Naive B cell (primary cell): Measurements from ENCODE around the gene MMP15. TPM values are rescaled to one million over a fixed set of nuclear protein-coding genes. Genes with fewer than 3 reads are reported as not detected.
A peak's percentile ranks its signal among the peaks of the same experiment; 100 is the strongest.
"Not testable (repeated sequence)": the region's sequence is repeated elsewhere in the genome, so short reads cannot be mapped to it uniquely, and the experiment has no call there.

Experiments
- ATAC-seq, 2 donors: fragments of 150-1000 bp; cut with Tn5 transposase; 2 replicates each; pipeline ENCODE4 v1.10.0; 2021; ENCODE audit warnings: low read depth in 2 of 2, mild to moderate bottlenecking in 2 of 2, moderate library complexity in 2 of 2
- DNase-seq: peaks from one replicate; pipeline ENCODE4 v3.0.0; 2022
- H3K27ac Mint-ChIP-seq, 6 donors: one replicate each; pipeline ENCODE4 v1.8.0; 2020 to 2022; ENCODE audit warnings: mild to moderate bottlenecking in 6 of 6, mixed read lengths in 6 of 6, moderate library complexity in 5 of 6, inconsistent platforms in 2 of 6
- H3K27me3 Mint-ChIP-seq, 3 donors: one replicate each; pipeline ENCODE4 v1.8.0; 2021 to 2022; ENCODE audit warnings: mixed read lengths in 3 of 3, mild to moderate bottlenecking in 1 of 3
- H3K36me3 Mint-ChIP-seq, 2 donors: one replicate each; pipeline ENCODE4 v1.8.0; 2020 to 2022; ENCODE audit warnings: mixed read lengths in 2 of 2, inconsistent platforms in 1 of 2, mild to moderate bottlenecking in 1 of 2
- H3K4me1 Mint-ChIP-seq, 3 donors: one replicate each; pipeline ENCODE4 v1.8.0; 2020 to 2022; ENCODE audit warnings: mixed read lengths in 3 of 3, inconsistent platforms in 1 of 3, mild to moderate bottlenecking in 1 of 3, moderate library complexity in 1 of 3
- H3K4me3 Mint-ChIP-seq, 8 donors: one replicate each; pipeline ENCODE4 v1.8.0; 2020 to 2022; ENCODE audit warnings: mild to moderate bottlenecking in 8 of 8, mixed read lengths in 8 of 8, moderate library complexity in 8 of 8, inconsistent platforms in 2 of 8
- H3K9me3 Mint-ChIP-seq, 7 donors: one replicate each; pipeline ENCODE4 v1.8.0; 2020 to 2022; ENCODE audit warnings: mixed read lengths in 7 of 7, mild to moderate bottlenecking in 5 of 7, inconsistent platforms in 2 of 7, moderate library complexity in 1 of 7
- polyA plus RNA-seq, 6 donors: library from polyadenylated mRNA; unstranded; fragments of 300-500 nt; fragmentation: Illumina TruSeq; gene quantifications; one replicate each; pipeline ENCODE4 v1.2.3, GENCODE V29; 2021; ENCODE audit warnings: low read depth in 6 of 6

MMP15 gene
- polyA plus RNA-seq, 6 donors from 2014 or later, result not detected

DNA sequence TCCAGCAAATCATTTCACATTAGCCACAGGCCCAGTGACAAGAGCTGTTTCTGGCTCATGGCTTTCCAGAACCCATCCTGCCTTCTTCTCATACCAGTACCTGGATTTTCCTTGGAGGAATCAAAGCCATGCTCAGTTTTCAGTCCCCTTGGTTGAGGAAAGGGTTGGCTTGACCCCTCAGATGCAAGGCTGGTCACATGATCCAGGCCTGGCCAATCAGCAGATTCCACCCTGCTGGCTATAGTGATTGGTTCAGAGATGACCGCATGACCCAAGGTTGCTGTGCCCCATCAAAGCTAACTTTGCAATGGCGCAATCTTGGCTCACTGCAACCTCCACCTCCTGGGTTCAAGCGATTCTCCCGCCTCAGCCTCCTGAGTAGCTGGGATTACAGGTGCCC lies 45.0 kb downstream of the MMP15 start:
- no peaks in the 10 kb centered on the region for H3K4me1 Mint-ChIP-seq
- H3K36me3 Mint-ChIP-seq, result peaks cover 0 to 8% of the 10 kb centered on the region in 2 donors
- no peak for ATAC-seq
- peak overlapping the region in 1 of 8 donors; percentile 29 for H3K4me3 Mint-ChIP-seq
- peaks cover 0 to 6% (median 0%) of the 10 kb centered on the region in 3 donors for H3K27me3 Mint-ChIP-seq
- DNase-seq, result no peak
- no peak overlapping the region for H3K27ac Mint-ChIP-seq
- H3K9me3 Mint-ChIP-seq, result peaks cover 0 to 10% (median 3%) of the 10 kb centered on the region in 7 donors

DNA sequence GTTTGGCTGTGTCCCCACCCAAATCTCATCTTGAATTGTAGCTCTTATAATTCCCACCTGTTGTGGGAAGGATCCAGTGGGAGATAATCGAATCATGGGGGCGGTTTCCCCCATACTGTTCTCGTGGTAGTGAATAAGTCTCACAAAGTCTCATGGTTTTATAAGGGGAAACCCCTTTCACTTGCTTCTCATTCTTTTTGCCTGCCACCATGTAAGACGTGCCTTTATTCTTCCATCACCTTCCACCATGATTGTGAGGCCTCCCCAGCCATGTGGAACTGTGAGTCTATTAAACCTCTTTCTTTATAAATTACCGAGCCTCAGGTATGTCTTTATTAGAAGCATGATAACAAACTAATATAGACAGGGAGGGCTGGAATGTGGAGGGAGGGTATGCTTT lies 46.6 kb downstream of the MMP15 start:
- DNase-seq, H3K27me3 Mint-ChIP-seq, ATAC-seq, H3K4me1 Mint-ChIP-seq, H3K4me3 Mint-ChIP-seq: not testable (repeated sequence)
- H3K36me3 Mint-ChIP-seq, result peaks cover 0 to 18% of the 10 kb centered on the region in 2 donors
- H3K27ac Mint-ChIP-seq, result peak overlapping the region in 1 of 6 donors; percentile 65
- H3K9me3 Mint-ChIP-seq, result peaks cover 4 to 20% (median 9%) of the 10 kb centered on the region in 7 donors

DNA sequence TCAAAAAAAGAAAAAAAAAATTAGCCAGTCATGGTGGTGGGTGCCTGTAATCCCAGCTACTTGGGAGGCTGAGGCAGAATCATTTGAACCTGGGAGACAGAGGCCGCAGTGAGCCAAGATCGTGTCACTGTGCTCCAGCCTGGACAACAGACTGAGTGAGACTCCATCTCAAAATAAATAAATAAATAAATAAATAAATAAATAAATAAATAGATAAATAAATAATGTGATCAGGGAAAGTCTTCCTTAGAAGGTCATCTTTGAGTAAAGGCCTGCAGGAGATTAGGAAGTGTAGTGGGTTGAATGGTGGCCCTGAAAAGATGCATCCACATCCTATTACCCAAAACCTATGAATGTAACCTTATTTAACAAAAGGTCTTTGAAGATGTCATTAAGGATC lies 47.5 kb downstream of the MMP15 start:
- DNase-seq, H3K4me1 Mint-ChIP-seq, H3K27ac Mint-ChIP-seq, H3K27me3 Mint-ChIP-seq, ATAC-seq, H3K4me3 Mint-ChIP-seq: not testable (repeated sequence)
- Mint-ChIP-seq H3K36me3 (peaks cover 0 to 18% of the 10 kb centered on the region in 2 donors), H3K9me3 (peaks cover 4 to 20% (median 10%) of the 10 kb centered on the region in 7 donors)

DNA sequence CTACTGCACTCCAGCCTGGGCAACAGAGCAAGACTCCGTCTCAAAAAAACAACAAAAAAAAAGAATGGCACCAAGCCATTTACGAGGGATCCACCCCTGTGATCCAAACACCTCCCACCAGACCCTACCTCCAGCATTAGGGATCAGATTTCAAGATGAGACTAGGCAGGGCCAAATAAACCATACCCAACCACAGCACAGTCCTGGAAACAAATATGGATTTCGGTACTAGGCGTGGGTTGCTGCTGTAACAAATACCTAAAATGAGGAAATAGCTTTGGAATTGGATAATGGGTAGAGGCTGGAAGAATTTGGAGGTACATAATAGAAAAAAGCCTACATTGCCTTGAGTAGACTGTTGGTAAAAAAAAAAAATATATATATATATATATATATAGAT lies 49.1 kb downstream of the MMP15 start:
- DNase-seq (no peak), ATAC-seq (no peak)
- H3K4me3 Mint-ChIP-seq, result no peak overlapping the region
- peaks cover 0 to 18% of the 10 kb centered on the region in 2 donors for H3K36me3 Mint-ChIP-seq
- peaks cover 6 to 8% (median 6%) of the 10 kb centered on the region in 3 donors for H3K27me3 Mint-ChIP-seq
- no peaks in the 10 kb centered on the region for H3K4me1 Mint-ChIP-seq
- peaks cover 4 to 20% (median 10%) of the 10 kb centered on the region in 7 donors for H3K9me3 Mint-ChIP-seq
- H3K27ac Mint-ChIP-seq, result no peak overlapping the region

DNA sequence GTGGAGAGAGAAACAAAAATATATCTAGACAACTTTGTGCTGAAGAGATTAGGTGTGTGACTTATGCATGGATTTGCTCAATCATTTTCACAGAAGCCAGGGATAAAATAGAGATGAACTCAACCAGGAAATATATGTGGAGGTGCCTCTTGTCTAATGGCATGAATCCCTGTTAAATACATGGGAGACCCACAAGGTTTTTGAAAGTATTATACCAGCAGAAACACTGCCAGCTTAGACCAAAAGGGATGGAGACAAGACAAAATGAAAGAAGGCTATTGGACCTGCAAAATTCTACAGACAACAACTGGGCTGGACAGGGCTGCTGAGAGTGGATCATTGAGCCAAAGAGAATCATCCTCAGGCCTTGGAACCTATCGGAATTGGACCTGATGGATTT lies 51.0 kb downstream of the MMP15 start:
- H3K4me3 Mint-ChIP-seq, result no peak overlapping the region
- H3K36me3 Mint-ChIP-seq, result peaks cover 0 to 15% of the 10 kb centered on the region in 2 donors
- H3K27me3 Mint-ChIP-seq, result peaks cover 6 to 8% (median 6%) of the 10 kb centered on the region in 3 donors
- H3K9me3 Mint-ChIP-seq, result peaks cover 3 to 19% (median 9%) of the 10 kb centered on the region in 7 donors
- no peak for ATAC-seq
- no peak for DNase-seq
- H3K27ac Mint-ChIP-seq, result no peak overlapping the region
- H3K4me1 Mint-ChIP-seq, result no peaks in the 10 kb centered on the region

DNA sequence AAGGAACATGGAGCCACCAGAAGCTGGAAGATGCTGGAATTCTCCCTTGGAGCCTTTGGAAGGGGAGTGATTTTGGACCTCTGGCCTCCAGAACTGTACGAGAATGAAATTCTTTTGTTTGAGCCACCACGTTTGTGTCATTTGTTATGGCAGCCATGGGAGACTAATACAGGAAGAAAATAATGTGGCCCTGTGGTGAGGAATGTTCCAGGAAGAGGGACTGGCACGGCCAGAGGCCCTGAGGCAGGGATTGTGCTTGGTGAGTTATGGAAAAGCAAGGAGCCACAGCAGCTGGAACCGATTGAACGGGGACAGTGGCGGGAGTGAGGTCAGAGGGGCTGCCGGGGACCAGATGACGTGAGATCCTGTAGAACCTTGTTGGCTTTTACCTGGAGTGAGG lies 52.2 kb downstream of the MMP15 start:
- no peak for ATAC-seq

DNA sequence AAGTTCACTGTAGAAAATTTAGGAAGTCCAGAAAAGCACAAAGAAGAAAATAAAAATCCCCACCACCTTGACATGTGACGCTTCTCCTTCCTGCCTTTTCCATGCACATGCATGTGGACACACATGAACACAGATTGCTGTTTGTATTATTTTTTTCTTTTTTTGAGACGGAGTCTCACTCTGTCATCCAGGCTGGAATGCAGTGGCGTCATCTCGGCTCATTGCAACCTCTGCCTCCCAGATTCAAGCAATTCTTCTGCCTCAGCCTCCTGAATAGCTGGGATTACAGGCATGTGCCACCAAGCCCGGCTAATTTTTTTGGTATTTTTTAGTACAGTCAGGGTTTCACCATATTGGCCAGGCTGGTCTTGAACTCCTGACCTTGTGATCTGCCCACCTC lies 55.1 kb downstream of the MMP15 start:
- not testable (repeated sequence) for H3K27ac Mint-ChIP-seq

More for the DNA sequence above, 52.2 kb downstream of the MMP15 start:
- Mint-ChIP-seq H3K27me3 (peaks cover 6 to 15% (median 6%) of the 10 kb centered on the region in 3 donors), H3K9me3 (peaks cover 0 to 13% (median 9%) of the 10 kb centered on the region in 7 donors), H3K27ac (peak overlapping the region in 1 of 6 donors; percentile 69), H3K4me1 (no peaks in the 10 kb centered on the region), H3K4me3 (no peak overlapping the region), H3K36me3 (peaks cover 0 to 10% of the 10 kb centered on the region in 2 donors)
- DNase-seq, result no peak

DNA sequence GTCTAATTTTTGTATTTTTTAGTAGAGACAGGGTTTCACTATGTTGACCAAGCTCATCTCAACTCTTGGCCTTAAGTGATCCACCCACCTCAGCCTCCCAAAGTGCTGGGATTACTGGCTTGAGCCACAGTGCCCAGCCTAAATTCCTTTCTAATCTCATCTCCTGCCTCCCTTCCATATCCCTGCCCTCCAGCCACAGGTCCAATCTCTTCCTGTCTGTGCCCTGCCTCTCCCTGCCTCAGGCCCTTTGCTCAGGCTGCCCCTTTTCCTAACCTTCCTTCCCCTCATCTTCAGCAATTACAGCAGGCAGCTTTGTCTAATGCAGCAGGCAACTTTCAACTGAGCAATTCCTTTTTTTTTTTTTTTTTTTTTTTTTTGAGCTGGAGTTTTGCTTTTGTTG lies 56.8 kb downstream of the MMP15 start:
- peaks cover 0 to under 1% (median 0%) of the 10 kb centered on the region in 7 donors for H3K9me3 Mint-ChIP-seq
- H3K36me3 Mint-ChIP-seq, result no peaks in the 10 kb centered on the region
- no peak for ATAC-seq
- H3K4me3 Mint-ChIP-seq, result no peak overlapping the region
- no peak for DNase-seq
- peaks cover 0 to 14% (median 0%) of the 10 kb centered on the region in 3 donors for H3K27me3 Mint-ChIP-seq
- H3K4me1 Mint-ChIP-seq, result no peaks in the 10 kb centered on the region
- no peak overlapping the region for H3K27ac Mint-ChIP-seq

More for the DNA sequence above, 55.1 kb downstream of the MMP15 start:
- H3K4me1 Mint-ChIP-seq, ATAC-seq, H3K4me3 Mint-ChIP-seq, DNase-seq: not testable (repeated sequence)
- H3K36me3 Mint-ChIP-seq, result peaks cover 0 to 10% of the 10 kb centered on the region in 2 donors
- H3K9me3 Mint-ChIP-seq, result peaks cover 0 to 12% (median 7%) of the 10 kb centered on the region in 7 donors
- H3K27me3 Mint-ChIP-seq, result peaks cover 0 to 16% (median 6%) of the 10 kb centered on the region in 3 donors

DNA sequence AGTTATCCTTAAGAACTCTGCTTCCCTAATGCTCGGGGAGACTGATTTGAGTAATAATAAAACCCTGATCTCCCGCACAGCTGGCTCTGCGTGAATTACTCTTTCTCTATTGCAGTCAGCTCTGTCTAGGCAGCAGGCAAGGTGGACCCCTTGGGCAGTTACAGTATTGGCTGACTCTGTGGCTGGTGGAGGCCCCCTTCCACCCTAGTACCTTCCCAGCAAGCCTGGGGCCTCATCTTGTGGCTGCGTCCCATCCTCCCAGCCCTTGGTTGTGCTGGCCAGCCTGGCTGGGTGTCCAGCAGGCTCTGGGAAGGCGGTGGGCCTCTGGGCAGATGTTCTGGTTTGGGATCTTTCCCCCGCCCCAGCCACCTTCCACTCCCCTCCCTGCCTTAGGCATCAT lies 59.1 kb downstream of the MMP15 start:
- DNase-seq, result no peak
- H3K4me1 Mint-ChIP-seq, result no peaks in the 10 kb centered on the region
- H3K9me3 Mint-ChIP-seq, result no peaks in the 10 kb centered on the region
- no peaks in the 10 kb centered on the region for H3K36me3 Mint-ChIP-seq
- ATAC-seq, result no peak
- H3K4me3 Mint-ChIP-seq, result no peak overlapping the region
- H3K27ac Mint-ChIP-seq, result no peak overlapping the region
- H3K27me3 Mint-ChIP-seq, result peaks cover 0 to 8% (median 0%) of the 10 kb centered on the region in 3 donors

DNA sequence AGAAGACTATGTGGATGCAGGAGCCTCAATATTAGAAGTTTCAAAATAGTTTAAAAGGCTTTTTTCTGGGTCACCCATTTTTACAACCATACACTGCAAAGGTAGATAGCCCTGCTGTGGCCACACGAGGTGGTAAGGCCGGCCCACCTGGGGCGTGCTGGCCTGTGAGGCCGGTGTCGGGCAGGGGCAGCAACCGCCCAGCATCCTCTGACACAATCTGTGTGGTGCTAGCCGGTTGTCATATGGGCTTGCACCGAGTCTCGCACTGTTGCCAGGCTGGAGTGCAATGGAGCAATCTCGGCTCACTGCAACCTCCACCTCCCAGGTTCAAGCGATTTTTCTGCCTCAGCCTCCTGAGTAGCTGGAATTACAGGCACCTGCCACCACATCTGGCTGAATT lies 59.6 kb downstream of the MMP15 start:
- H3K4me1 Mint-ChIP-seq, result no peaks in the 10 kb centered on the region

DNA sequence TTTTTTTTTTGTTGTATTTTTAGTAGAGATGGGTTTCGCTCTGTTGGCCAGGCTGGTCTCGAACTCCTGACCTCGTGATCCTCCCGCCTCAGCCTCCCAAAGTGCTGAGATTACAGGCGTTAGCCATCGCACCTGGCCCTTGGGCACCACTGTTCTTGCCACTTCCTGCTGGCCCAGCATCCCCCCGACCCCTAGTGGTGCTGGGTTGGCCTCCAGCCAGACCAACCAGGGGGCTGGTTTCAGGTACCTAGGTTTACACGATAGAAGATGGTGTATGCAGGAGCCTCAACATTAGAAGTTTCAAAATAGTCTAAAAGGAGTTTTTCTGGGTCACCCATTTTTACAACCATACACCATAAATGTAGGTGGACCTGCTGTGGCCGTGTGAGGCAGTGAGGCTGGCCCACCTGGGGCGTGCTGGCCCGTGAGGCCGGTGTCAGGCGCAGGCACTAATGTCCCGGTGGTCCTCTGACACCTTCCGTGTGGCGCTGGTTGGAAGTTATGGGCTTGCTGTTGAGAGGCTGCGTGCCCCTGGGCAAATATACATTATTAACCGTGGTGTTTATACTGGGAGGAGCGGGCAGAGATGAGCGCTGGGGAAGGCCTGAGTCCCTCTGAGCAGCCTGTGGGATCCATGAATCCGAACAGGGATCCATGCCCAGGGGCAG lies 60.2 kb downstream of the MMP15 start:
- no peak for ATAC-seq
- peak overlapping the region in 1 of 8 donors; percentile 31 for H3K4me3 Mint-ChIP-seq
- peaks cover 0 to 8% (median 0%) of the 10 kb centered on the region in 3 donors for H3K27me3 Mint-ChIP-seq
- peaks cover 0 to 5% (median 0%) of the 10 kb centered on the region in 7 donors for H3K9me3 Mint-ChIP-seq
- H3K36me3 Mint-ChIP-seq, result no peaks in the 10 kb centered on the region
- DNase-seq, result no peak
- H3K4me1 Mint-ChIP-seq, result no peaks in the 10 kb centered on the region
- H3K27ac Mint-ChIP-seq, result peak overlapping the region in 1 of 6 donors; percentile 86

More for the DNA sequence above, 59.6 kb downstream of the MMP15 start:
- Mint-ChIP-seq H3K36me3 (no peaks in the 10 kb centered on the region), H3K27ac (no peak overlapping the region), H3K9me3 (peaks cover 0 to 5% (median 0%) of the 10 kb centered on the region in 7 donors), H3K4me3 (no peak overlapping the region), H3K27me3 (peaks cover 0 to 8% (median 0%) of the 10 kb centered on the region in 3 donors)
- ATAC-seq (no peak), DNase-seq (no peak)

DNA sequence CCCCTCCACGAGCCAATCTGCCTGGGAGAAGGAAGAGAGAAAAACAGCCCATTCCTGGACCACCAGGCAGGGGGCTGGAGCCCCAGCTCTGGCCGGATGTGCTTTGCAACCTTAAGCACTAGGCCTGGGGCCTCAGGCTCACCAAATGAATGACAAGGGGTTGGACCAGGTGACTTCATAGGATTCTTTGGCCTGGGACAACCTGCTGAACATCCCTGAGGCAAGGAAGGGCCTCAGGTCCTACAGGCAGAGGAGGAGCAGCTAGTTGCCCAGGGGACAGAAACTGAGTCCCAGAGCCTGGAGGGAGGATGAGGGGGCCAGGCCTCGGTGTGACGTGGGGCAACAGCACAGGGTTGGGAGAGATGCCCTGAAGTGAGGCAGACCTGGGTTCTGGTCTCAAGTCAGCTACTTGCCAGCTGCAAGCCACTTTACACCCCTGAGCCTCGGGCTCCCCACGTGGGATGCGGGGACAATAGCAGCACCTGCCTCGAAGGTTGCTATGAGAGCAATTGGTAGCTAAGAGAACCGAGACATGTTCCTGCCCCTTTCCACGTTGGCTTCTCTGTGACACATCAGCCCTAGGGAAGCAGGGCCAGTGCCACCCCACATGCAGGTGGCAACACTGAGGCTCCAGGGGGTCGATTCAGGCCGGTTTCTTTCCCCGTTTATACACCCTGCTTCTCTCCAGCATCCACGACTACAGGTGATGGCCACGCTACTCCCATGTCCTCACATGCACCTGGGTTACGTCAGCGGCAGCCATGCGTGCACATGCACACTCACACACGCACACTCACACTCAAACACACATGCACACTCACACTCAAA lies 61.0 kb downstream of the MMP15 start:
- Mint-ChIP-seq H3K9me3 (peaks cover 0 to 5% (median 0%) of the 10 kb centered on the region in 7 donors), H3K4me1 (no peaks in the 10 kb centered on the region), H3K4me3 (no peak overlapping the region), H3K27me3 (peaks cover 0 to 8% (median 0%) of the 10 kb centered on the region in 3 donors), H3K36me3 (no peaks in the 10 kb centered on the region), H3K27ac (peak overlapping the region in 1 of 6 donors; percentile 86)
- DNase-seq (no peak), ATAC-seq (no peak)

DNA sequence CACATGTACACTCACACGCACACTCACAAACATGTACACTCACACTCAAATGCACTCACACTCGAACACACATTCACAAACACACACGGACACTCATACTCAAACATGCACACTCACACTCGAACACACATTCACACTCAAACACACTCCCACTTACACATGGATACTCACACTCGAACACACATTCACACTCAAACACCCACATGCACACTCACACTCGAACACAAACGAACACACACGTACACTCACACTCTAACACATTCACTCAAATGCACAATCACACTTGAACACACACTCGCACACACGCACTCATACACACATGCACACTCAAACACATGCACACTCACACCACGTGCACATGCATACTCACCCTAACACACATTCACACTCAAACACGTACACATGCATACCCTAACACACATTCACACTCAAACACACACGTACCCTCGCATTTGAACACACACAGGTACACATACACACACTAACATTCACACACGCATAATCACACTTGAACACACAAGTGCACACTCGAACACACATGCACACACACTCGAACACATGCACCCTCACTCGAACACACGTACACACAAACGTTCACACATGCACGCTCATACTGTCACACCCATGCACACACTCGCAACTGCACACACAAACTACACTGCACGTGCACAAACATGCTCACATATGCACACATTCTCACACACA lies 61.8 kb downstream of the MMP15 start:
- Mint-ChIP-seq H3K9me3 (peaks cover 0 to 5% (median 0%) of the 10 kb centered on the region in 7 donors), H3K27ac (no peak overlapping the region), H3K27me3 (peaks cover 0 to 5% (median 4%) of the 10 kb centered on the region in 3 donors), H3K4me1 (no peaks in the 10 kb centered on the region), H3K36me3 (no peaks in the 10 kb centered on the region), H3K4me3 (no peak overlapping the region)
- DNase-seq (no peak), ATAC-seq (no peak)
